ENCODE measurements around the gene OPN1LW.
"Not testable (repeated sequence)": the region's sequence is repeated elsewhere in the genome, so short reads cannot be mapped to it uniquely, and the experiment has no call there.

The OPN1LW gene

DNA sequence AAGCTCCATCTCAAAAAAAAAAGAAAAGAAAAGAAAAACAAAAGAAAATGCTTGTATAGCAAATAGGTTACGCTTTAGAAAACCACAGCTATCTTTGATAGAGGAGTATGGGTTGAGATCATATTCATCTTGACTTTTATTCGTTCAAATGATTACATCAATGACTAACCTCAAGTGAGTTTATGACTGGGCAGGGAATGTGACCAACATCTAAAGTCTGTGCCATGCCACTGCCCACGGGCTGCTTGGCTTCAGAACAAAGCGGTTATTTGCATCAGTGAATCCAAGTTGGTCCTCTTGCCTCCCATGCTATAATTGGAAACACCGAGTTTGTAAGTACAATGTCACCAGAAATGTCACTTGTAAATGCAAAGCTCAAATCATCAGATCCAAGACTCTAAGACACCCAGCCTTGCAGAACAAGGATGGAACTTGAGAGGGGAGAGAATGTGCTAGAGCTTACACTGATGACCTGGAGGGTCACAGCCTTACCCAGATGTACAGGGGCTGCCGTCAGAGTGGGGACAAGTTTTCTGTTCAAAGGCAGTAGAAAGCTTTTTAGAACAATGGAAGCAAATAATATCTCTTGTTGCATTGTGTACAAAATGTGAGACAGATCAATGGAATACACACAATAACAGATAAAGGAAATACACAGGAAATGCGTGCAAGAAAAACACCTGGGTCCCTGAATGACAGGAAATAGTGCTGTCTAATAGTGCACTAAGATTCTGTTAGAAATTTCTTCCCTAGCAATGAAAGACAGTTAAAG, 8.4 kb upstream of the OPN1LW start:
- no peak for DNase-seq

DNA sequence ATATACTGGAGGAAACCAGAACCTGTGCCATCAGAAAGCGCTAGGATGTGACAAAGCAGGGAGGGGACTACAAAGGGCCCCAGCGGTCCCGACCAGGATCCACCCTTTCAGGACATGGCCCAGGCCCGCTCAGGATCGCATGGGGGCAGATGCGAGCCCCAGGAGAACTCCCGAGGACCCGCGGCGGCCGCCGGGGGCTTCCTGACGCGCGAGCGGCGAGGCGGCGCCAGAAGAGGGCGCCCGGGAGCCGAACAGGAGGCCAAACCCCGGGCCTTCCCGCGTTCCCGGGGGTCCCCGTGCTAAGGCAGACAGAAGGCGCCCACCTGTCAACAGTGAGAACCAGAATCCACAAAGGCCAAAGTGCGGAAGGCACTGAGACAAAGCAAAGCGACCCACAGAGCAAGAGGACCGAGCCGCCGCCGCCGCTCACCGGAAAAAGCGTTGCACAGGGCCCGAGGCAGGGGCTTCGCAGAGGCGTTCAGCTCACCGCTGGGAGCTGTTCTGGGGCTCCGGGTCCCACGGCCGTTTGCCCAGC, 7.3 kb upstream of the OPN1LW start:
- DNase-seq = peak; percentile 83

DNA sequence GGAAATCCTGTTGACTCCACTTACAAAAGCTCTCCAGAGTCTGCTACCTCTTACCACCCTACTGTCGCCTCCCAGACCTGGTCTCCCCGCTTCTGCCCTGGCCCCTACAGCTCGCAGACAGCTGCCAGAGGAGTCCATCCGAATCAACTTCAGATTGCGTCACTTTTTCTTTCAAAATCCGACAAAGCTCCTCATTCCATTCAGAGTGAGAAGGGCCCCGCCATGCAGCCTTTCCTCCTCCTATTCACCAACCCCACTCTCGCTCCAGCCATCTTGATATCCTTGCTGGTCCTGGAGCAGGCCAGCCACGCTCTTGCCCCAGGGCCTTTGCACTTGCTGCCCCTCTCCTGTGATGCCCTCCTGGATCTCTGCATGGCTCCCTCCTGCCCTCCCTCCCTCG, 5.2 kb upstream of the OPN1LW start:
- no peak for DNase-seq

DNA sequence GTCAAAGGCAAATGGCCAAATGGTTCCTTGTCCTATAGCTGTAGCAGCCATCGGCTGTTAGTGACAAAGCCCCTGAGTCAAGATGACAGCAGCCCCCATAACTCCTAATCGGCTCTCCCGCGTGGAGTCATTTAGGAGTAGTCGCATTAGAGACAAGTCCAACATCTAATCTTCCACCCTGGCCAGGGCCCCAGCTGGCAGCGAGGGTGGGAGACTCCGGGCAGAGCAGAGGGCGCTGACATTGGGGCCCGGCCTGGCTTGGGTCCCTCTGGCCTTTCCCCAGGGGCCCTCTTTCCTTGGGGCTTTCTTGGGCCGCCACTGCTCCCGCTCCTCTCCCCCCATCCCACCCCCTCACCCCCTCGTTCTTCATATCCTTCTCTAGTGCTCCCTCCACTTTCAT, 3.8 kb upstream of the OPN1LW start:
- DNase-seq = no peak

GRCh38 chrX:154140742-154141141, 3.3 kb upstream of the OPN1LW start:
- no peak for DNase-seq

DNA sequence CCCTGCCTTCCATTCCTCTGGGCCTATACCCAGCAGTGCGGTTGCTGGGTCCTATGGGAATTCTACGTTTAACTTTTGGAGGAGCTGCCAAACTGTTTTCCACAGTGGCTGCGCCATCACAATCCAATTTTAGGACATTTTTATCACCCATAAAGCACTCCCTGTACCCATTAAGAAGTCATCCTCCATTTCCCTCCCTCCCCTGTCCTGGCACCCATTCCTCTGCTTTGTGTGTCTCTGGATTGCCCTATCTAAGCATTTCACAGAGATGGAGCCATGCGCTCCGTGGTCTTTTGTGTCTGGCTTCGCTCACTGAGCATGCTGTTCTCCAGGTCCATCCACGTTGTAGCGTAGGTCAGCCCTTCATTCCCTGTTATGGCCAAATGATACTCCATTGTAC, 1.7 kb upstream of the OPN1LW start:
- DNase-seq = no peak

DNA sequence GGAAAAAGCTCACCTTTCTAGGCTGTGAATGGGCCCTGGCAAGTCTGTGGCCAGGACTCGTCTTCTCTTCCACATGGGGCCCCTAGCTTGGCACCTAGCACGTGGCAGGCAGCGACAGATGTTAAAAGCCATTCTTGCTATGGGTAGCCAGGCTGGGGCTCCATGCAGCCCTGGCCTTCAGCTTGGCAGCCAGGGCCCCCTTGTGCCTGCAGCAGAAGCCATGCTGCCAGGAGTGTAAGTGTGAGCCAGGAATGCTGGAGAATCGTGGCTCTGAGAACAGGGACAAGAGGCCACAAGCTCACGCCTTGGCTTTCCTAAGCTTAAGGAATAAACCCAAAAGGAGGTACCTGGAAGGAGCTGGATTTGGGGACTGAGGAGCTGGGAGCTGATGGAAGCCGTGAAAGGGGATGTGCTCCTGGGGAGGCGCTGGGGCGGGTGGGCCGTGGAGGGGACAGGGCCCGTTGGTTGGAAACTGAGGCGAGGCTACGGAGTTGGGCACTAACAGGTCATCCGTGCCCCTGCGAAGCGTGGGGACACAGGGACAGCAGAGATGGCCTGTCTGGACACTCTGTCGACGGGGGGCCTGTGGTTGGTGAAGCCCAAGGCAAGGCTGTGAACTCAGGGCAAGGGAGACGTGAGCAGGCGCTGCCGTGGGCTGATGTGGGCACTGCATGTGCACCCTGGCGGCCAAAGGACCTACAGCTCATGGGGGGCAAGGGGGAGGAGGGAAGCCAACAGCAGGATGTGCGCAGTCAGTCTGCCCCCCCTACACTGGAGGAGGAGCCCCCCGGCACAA, 895 bp upstream of the OPN1LW start:
- DNase-seq = no peak

DNA sequence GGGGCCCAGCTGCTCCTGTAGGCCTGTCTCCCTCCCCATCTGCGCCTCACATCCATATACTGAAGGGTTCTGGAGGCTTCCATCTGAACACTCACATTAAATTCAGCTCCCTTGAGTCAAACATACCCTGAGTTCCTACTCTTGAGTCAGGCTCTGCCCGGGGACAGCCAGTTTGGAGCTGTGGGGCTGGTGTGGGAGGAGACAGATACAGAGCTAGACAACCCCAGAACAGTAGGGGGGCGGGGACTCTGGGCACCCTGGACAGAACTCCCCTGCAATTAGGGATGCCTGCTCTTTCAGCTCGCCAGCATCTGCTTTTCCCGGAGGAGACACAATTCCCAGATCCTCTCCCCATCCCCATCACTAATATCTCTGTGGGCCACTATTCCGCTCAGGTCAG, 7.0 kb downstream of the OPN1LW start:
- not testable (repeated sequence) for DNase-seq

GRCh38 chrX:154156221-154156620, 12.2 kb downstream of the OPN1LW start:
- DNase-seq = not testable (repeated sequence)

- DNase-seq = not testable (repeated sequence)
Measured at GRCh38 chrX:154157207-154157606, 13.2 kb downstream of the OPN1LW start.

DNA sequence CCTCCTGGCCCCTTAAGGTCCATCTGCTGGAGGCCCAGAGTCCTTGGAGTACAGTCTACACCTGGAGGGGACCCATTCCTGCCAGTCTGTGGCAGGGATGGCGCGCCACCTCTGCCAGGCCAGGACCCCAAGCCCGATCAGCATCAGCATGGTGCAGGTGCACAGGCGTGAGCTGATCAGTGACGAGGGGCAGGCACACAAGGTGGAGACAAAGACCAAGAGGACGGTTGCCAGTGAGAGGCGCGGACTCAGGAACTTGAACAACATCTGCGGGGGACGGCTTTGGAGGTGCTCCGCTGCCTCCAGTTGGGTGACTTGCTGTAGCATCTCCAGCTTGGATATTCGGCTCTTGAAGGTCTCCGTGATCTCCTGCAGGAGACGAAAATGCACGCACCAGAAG, 15.3 kb downstream of the OPN1LW start:
- DNase-seq = not testable (repeated sequence)

GRCh38 chrX:154164902-154165301, 20.9 kb downstream of the OPN1LW start:
- DNase-seq = not testable (repeated sequence)

DNA sequence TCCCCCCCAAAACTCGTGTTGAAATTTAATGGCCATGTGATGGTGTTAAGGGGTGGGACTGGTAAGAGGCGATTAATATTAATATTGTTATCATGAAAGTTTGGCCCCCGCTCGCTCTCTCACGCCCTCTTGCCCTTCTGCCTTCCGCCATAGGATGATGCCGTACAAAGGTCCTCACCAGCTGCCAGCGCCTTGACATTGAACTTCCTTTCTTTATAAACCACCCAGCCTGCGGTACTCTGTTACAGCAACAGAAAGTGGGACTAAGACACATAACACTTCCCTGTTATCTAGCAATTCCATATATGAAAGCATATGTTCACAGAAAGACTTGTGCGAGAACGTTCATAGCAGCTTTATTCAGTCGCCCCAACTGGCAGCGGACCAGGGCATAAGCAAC, 24.3 kb downstream of the OPN1LW start:
- not testable (repeated sequence) for DNase-seq

DNA sequence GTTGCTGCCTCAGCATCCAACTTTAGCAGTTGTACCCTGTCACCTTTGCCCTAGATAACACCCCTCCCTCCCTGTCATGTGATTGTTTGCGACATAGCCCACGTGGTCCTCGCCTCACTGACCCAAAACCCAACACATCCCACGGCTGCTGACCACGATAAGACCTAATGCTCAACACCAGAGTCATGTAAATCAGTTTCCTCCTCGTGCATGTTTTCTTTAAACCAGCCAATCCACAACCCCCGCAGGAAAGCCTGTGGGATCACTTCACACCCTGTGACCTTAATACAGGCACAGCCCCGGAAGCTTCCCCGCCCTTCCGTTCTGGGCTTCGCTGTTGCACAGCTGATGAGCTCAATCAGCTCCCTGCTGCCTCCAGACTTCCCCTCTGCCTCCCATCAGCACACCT, 28.5 kb downstream of the OPN1LW start:
- not testable (repeated sequence) for DNase-seq

DNA sequence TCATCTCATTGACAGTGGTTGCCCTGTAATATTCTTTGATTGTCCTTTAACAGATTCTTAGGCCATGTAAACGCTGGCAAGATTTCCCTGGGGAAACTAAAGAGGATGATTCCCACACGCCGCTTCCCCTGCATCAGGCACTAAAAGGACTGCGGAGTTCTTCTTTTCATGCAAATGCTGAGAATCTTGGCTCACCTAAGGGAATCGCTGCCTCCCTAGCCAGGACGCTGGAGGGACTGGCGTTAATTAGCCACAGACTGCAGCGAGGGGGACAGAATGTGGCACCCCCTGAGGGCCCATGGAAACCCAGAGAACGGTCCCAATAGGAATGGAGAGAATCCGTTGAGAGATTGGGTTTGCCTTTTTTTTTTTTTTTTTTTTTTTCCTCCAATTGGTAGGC, 30.3 kb downstream of the OPN1LW start:
- DNase-seq = not testable (repeated sequence)

DNA sequence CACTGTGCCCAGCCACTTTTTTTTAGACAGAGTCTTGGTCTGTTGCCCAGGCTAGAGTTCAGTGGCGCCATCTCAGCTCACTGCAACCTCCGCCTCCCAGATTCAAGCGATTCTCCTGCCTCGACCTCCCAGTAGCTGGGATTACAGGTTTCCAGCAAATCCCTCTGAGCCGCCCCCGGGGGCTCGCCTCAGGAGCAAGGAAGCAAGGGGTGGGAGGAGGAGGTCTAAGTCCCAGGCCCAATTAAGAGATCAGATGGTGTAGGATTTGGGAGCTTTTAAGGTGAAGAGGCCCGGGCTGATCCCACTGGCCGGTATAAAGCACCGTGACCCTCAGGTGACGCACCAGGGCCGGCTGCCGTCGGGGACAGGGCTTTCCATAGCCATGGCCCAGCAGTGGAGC, 38.3 kb downstream of the OPN1LW start, which contains the start of gene OPN1MW:
TSS of gene OPN1MW (plus strand) at position 301 of the 400 bp plus-strand sequence. CDS start at position 383, 82 bp downstream.
- not testable (repeated sequence) for DNase-seq

DNA sequence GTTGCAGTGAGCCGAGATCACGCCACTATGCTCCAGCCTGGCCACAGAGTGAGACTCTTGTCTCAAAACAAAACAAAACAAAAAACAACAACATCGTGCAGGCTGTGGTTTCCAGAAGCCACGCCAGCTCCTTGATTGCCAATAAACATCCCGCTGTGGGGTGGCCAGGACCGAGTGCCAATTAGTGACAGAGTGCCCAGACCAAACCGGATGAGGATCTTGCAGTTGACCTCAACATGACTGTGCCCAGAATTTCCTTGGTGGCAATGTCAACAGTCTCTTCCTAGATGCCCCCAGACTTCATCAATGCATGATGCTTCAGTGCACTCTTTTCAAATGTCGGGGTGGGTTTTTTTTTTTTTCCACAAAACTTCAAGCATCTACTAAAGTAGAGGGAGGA, 39.8 kb downstream of the OPN1LW start:
- not testable (repeated sequence) for DNase-seq

GRCh38 chrX:154192846-154193245, 48.8 kb downstream of the OPN1LW start:
- not testable (repeated sequence) for DNase-seq

DNA sequence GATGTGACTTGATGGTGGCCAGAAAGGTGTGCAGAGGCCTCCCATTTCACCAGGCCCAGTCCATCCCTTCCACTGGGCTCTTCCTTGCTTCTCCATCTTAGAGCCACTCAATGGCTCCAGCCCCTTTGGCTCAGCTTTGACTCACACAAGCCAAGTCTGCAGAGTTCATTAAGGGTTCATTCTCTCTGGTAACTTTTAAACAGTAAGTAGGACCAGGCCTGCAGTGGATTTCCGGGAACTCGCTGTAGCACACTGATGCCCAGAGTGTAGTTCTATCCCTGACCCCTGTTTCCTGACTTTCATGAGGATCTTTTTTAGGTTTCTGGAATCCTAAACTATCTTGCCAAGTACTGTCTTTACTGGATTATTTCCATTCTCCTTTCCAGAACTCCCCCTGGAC, 50.3 kb downstream of the OPN1LW start:
- DNase-seq = not testable (repeated sequence)

DNA sequence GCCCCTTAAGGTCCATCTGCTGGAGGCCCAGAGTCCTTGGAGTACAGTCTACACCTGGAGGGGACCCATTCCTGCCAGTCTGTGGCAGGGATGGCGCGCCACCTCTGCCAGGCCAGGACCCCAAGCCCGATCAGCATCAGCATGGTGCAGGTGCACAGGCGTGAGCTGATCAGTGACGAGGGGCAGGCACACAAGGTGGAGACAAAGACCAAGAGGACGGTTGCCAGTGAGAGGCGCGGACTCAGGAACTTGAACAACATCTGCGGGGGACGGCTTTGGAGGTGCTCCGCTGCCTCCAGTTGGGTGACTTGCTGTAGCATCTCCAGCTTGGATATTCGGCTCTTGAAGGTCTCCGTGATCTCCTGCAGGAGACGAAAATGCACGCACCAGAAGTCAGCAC, 52.4 kb downstream of the OPN1LW start:
- DNase-seq = not testable (repeated sequence)
